Stomach (tissue), 4 donors: ENCODE results near the gene ARF4.

ENCODE experiments used
- EP300 ChIP-seq: sonication (generic); formaldehyde crosslinking; IDR thresholded peaks from one replicate; pipeline ENCODE4 v1.6.1; 2017; ENCODE audit warnings: antibody characterized with exemption
- POLR2A ChIP-seq, 4 donors: fragments of 450-650 bp; IDR thresholded peaks; one replicate each; pipeline ENCODE4 v1.6.1; 2016; ENCODE audit warnings: antibody characterized with exemption in 4 of 4, control low read depth in 2 of 4, mild to moderate bottlenecking in 1 of 4, moderate library complexity in 1 of 4
- POLR2AphosphoS5 ChIP-seq, 3 donors: sonication (generic); formaldehyde crosslinking; IDR thresholded peaks; one replicate each; pipeline ENCODE4 v1.6.1; 2016; ENCODE audit warnings: antibody characterized with exemption in 3 of 3
- TF ChIP-seq, protein P1 (sequence below), 7 experiments: fragments of 450-650 bp in 4 of 7; fragments of 200-600 bp in 3 of 7; sonication (generic) in 3 of 7; IDR thresholded peaks; one replicate each; pipeline ENCODE4 v1.5.1; 2016 to 2019; ENCODE audit warnings: antibody characterized with exemption in 7 of 7, control low read depth in 2 of 7, mild to moderate bottlenecking in 1 of 7

DNA sequence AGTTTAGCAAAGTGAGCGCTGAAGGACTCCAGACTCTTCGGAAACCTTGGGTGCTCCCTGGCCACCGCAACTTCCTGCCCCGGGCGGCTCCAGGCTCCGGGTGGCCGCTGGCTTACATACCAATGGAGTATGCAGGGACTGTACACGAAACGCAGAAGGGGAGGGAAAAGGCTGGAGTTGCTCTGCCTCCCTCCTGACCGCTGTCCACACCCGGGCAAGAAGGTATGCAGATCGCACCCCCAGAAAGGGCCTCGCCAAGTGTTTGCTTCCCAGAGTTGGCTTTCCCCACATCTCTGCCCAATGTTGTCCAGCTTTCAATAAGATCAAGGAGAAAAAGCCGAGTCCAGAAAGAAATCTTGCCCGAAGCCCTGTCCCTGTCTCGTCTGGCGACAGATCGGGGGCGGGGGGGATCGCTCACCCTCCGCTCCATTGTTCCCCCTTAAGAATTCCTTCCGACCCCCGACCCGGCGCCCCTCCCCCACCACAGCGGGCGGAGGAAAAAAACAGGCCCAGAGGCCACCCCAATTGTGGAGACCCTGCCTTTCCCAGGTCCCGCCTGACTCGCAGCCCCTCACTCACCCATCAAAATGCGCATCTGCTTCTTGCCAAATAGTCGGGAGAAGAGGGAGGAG lies 533 bp downstream of the ARF4 start:
- TF ChIP-seq, protein P1, sequence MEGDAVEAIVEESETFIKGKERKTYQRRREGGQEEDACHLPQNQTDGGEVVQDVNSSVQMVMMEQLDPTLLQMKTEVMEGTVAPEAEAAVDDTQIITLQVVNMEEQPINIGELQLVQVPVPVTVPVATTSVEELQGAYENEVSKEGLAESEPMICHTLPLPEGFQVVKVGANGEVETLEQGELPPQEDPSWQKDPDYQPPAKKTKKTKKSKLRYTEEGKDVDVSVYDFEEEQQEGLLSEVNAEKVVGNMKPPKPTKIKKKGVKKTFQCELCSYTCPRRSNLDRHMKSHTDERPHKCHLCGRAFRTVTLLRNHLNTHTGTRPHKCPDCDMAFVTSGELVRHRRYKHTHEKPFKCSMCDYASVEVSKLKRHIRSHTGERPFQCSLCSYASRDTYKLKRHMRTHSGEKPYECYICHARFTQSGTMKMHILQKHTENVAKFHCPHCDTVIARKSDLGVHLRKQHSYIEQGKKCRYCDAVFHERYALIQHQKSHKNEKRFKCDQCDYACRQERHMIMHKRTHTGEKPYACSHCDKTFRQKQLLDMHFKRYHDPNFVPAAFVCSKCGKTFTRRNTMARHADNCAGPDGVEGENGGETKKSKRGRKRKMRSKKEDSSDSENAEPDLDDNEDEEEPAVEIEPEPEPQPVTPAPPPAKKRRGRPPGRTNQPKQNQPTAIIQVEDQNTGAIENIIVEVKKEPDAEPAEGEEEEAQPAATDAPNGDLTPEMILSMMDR (IDR thresholded peaks at IDR 0.05) = no peak
- TF ChIP-seq EP300 (no peak), POLR2AphosphoS5 (IDR thresholded peaks at IDR 0.05) (peak; percentile 63 to 88 (median 85)), POLR2A (IDR thresholded peaks at IDR 0.05) (no peak)
